H9 (cell line): ENCODE data around the gene RAP1GAP. TPM values are rescaled to one million over a fixed set of nuclear protein-coding genes. Genes with fewer than 3 reads are reported as not detected.

Source experiments
- DNase-seq: peaks from one replicate; pipeline ENCODE4 v3.0.0-alpha.2; 2017
- H2AFZ ChIP-seq: one replicate; pipeline ENCODE4 v1.6.1; 2013; ENCODE audit warnings: mild to moderate bottlenecking, low read length, control low read depth, moderate library complexity
- H2AK5ac ChIP-seq: 2 replicates; pipeline ENCODE4 v1.6.1; 2013; ENCODE audit warnings: low read length, control low read depth, mixed read lengths; ENCODE audit not compliant: insufficient read length
- H2BK120ac ChIP-seq: one replicate; pipeline ENCODE4 v1.6.1; 2013; ENCODE audit warnings: low read depth, mild to moderate bottlenecking, low read length, control low read depth, inconsistent platforms; ENCODE audit not compliant: poor library complexity, severe bottlenecking
- H2BK12ac ChIP-seq: 2 replicates; pipeline ENCODE4 v1.6.1; 2013; ENCODE audit warnings: low read length, control low read depth, mixed read lengths, low read depth; ENCODE audit not compliant: insufficient read length
- H2BK15ac ChIP-seq: 2 replicates; pipeline ENCODE4 v1.6.1; 2013; ENCODE audit warnings: low read depth, low read length, control low read depth
- H2BK20ac ChIP-seq: one replicate; pipeline ENCODE4 v1.6.1; 2013; ENCODE audit warnings: low read depth, mild to moderate bottlenecking, low read length, control low read depth, inconsistent platforms; ENCODE audit not compliant: poor library complexity, severe bottlenecking
- H2BK5ac ChIP-seq: 2 replicates; pipeline ENCODE4 v1.6.1; 2013; ENCODE audit warnings: low read length, control low read depth, mixed read lengths; ENCODE audit not compliant: insufficient read length
- H3K14ac ChIP-seq: 2 replicates; pipeline ENCODE4 v1.6.1; 2013; ENCODE audit warnings: low read length, control low read depth; ENCODE audit not compliant: insufficient read depth
- H3K18ac ChIP-seq: 2 replicates; pipeline ENCODE4 v1.6.1; 2013; ENCODE audit warnings: low read depth, mild to moderate bottlenecking, mixed read lengths, low read length, control low read depth; ENCODE audit not compliant: insufficient read length
- H3K23ac ChIP-seq: 2 replicates; pipeline ENCODE4 v1.6.1; 2013; ENCODE audit warnings: low read length, control low read depth, mixed read lengths, low read depth; ENCODE audit not compliant: insufficient read length
- H3K23me2 ChIP-seq: 2 replicates; pipeline ENCODE4 v1.6.1; 2013; ENCODE audit warnings: low read depth, mild to moderate bottlenecking, mixed read lengths, low read length, control low read depth; ENCODE audit not compliant: insufficient read length, poor library complexity, severe bottlenecking
- H3K27ac ChIP-seq: 2 replicates; pipeline ENCODE4 v1.5.1; 2013; ENCODE audit warnings: low read length, control low read depth, mixed read lengths, low read depth; ENCODE audit not compliant: insufficient read length
- H3K27me3 ChIP-seq: 2 replicates; pipeline ENCODE4 v1.6.1; 2013; ENCODE audit warnings: low read length, control low read depth, inconsistent platforms; ENCODE audit not compliant: insufficient read depth
- H3K4ac ChIP-seq: 2 replicates; pipeline ENCODE4 v1.6.1; 2013; ENCODE audit warnings: low read depth, mild to moderate bottlenecking, control low read depth, inconsistent platforms, low read length, moderate library complexity
- H3K4me1 ChIP-seq: 2 replicates; pipeline ENCODE4 v1.6.1; 2013; ENCODE audit warnings: low read length, control low read depth, inconsistent platforms; ENCODE audit not compliant: insufficient read depth
- H3K4me2 ChIP-seq: 2 replicates; pipeline ENCODE4 v1.6.1; 2013; ENCODE audit warnings: low read length, control low read depth, mixed read lengths; ENCODE audit not compliant: insufficient read length, insufficient read depth
- H3K56ac ChIP-seq: 2 replicates; pipeline ENCODE4 v1.6.1; 2013; ENCODE audit warnings: low read depth, mild to moderate bottlenecking, mixed read lengths, low read length, control low read depth; ENCODE audit not compliant: insufficient read length
- H3K79me1 ChIP-seq: 2 replicates; pipeline ENCODE4 v1.6.1; 2013; ENCODE audit warnings: low read depth, mild to moderate bottlenecking, moderate library complexity, low read length, control low read depth, inconsistent platforms; ENCODE audit not compliant: insufficient read depth, poor library complexity, severe bottlenecking
- H3K79me2 ChIP-seq: 2 replicates; pipeline ENCODE4 v1.6.1; 2013; ENCODE audit warnings: low read length, control low read depth, inconsistent platforms; ENCODE audit not compliant: insufficient read depth
- H3K9ac ChIP-seq: 2 replicates; pipeline ENCODE4 v1.6.1; 2013; ENCODE audit warnings: low read length, control low read depth, mixed read lengths; ENCODE audit not compliant: insufficient read length; ENCODE audit errors: extremely low read depth
- H3K9me3 ChIP-seq: one replicate; pipeline ENCODE4 v1.6.1; 2013; ENCODE audit warnings: low read depth, low read length, inconsistent platforms; ENCODE audit not compliant: control insufficient read depth
- H3T11ph ChIP-seq: one replicate; pipeline ENCODE4 v1.6.1; 2013; ENCODE audit warnings: mild to moderate bottlenecking, low read length, control low read depth, inconsistent platforms
- H4K20me1 ChIP-seq: one replicate; pipeline ENCODE4 v1.6.1; 2013; ENCODE audit not compliant: control insufficient read depth, insufficient read length, insufficient read depth
- H4K5ac ChIP-seq: 2 replicates; pipeline ENCODE4 v1.6.1; 2013; ENCODE audit warnings: low read depth, mild to moderate bottlenecking, mixed read lengths, low read length, control low read depth; ENCODE audit not compliant: insufficient read length
- H4K8ac ChIP-seq: replicated peaks from 2 replicates; pipeline ENCODE4 v1.6.1; 2013; ENCODE audit warnings: low read length, control low read depth, mixed read lengths, low read depth; ENCODE audit not compliant: insufficient read length
- H4K91ac ChIP-seq: 2 replicates; pipeline ENCODE4 v1.6.1; 2013; ENCODE audit warnings: low read depth, mild to moderate bottlenecking, moderate library complexity, mixed read lengths, low read length, control low read depth; ENCODE audit not compliant: insufficient read length
- H3K27ac Mint-ChIP-seq, 3 experiments: 2 replicates in 2 of 3; 3 replicates in 1 of 3; pipeline ENCODE4 v1.8.0; 2020 to 2021; ENCODE audit warnings: mixed read lengths in 3 of 3, mild to moderate bottlenecking in 1 of 3, moderate library complexity in 1 of 3
- H3K27me3 Mint-ChIP-seq: 2 replicates; pipeline ENCODE4 v1.8.0; 2021; ENCODE audit warnings: low read depth, mild to moderate bottlenecking, moderate library complexity, mixed read lengths
- H3K36me3 Mint-ChIP-seq, 3 experiments: 2 replicates in 2 of 3; 3 replicates in 1 of 3; pipeline ENCODE4 v1.8.0; 2020 to 2021; ENCODE audit warnings: low read depth in 3 of 3, mixed read lengths in 3 of 3; ENCODE audit not compliant: insufficient read depth in 1 of 3
- H3K4me1 Mint-ChIP-seq, 2 experiments: 2 replicates each; pipeline ENCODE4 v1.8.0; 2020; ENCODE audit warnings: mixed read lengths in 2 of 2
- H3K4me3 Mint-ChIP-seq, 2 experiments: 2 replicates in 1 of 2; 3 replicates in 1 of 2; pipeline ENCODE4 v1.8.0; 2020 to 2021; ENCODE audit warnings: mild to moderate bottlenecking in 2 of 2, mixed read lengths in 2 of 2, moderate library complexity in 1 of 2
- H3K9me3 Mint-ChIP-seq, 2 experiments: 2 replicates in 1 of 2; 3 replicates in 1 of 2; pipeline ENCODE4 v1.8.0; 2020; ENCODE audit warnings: mild to moderate bottlenecking in 2 of 2, mixed read lengths in 2 of 2, moderate library complexity in 1 of 2
- whole genome bisulfite sequencing: extraction: QIAGEN DNeasy Blood & Tissue Kit; methylation state at CpG from one replicate; pipeline ENCODE4 v1.1.7; 2013; ENCODE audit warnings: missing lambda C conversion rate, low lambda C conversion rate, mixed read lengths; ENCODE audit not compliant: insufficient read length; ENCODE audit errors: extremely low coverage; 5-methylcytosine and 5-hydroxymethylcytosine counted together
- total RNA-seq: library from RNA; stranded (reverse); gene quantifications from 2 replicates; pipeline ENCODE4 v1.2.1, GENCODE V29; 2021
- TF ChIP-seq, protein P1 (sequence below): fragments of 200-600 bp; sonication (generic); conservative IDR thresholded peaks from 3 replicates; pipeline ENCODE4 v1.8.0; 2021; ENCODE audit warnings: antibody characterized with exemption, mild to moderate bottlenecking

The RAP1GAP gene
- total RNA-seq, 1 experiment from 2014 or later: 7.9 TPM

GRCh38 chr1:21618059-21618458 is 51.1 kb downstream of the RAP1GAP start:
- Histone ChIP-seq H3K9ac (no peak overlapping the region), H3K14ac (no peak overlapping the region), H2BK5ac (no peak overlapping the region), H4K91ac (no peak overlapping the region), H3K9me3 (no peaks in the 10 kb centered on the region), H3K18ac (no peak overlapping the region), H4K8ac (no peak overlapping the region), H2BK15ac (no peak overlapping the region), H3K4me2 (no peak overlapping the region), H2BK20ac (no peak overlapping the region), H3K79me2 (no peaks in the 10 kb centered on the region), H2AK5ac (no peak overlapping the region), H4K5ac (no peak overlapping the region), H2BK12ac (no peak overlapping the region), H3K27me3 (peaks cover 3% of the 10 kb centered on the region; the same call in 1 of the 2 replicates), H3K23ac (no peak overlapping the region), H3T11ph (no peak overlapping the region), H2BK120ac (no peak overlapping the region), H3K23me2 (peaks cover 8% of the 10 kb centered on the region), H3K4ac (no peak overlapping the region), H2AFZ (no peak overlapping the region), H3K56ac (no peak overlapping the region), H3K79me1 (no peaks in the 10 kb centered on the region), H3K4me1 (peaks cover 5% of the 10 kb centered on the region; the same call in 1 of the 2 replicates), H4K20me1 (no peaks in the 10 kb centered on the region), H3K27ac (no peak overlapping the region)
- no peak for DNase-seq
- Mint-ChIP-seq H3K4me1 (peaks cover 16 to 32% of the 10 kb centered on the region in 2 experiments), H3K27me3 (peaks cover 10% of the 10 kb centered on the region), H3K4me3 (no peak overlapping the region; a peak in 1 of 5 replicates), H3K36me3 (no peaks in the 10 kb centered on the region; a peak in 1 of 7 replicates), H3K9me3 (no peaks in the 10 kb centered on the region), H3K27ac (no peak overlapping the region)
- no CpG with 5 or more reads among the region's 7 CpGs for WGBS
- TF ChIP-seq, protein P1, sequence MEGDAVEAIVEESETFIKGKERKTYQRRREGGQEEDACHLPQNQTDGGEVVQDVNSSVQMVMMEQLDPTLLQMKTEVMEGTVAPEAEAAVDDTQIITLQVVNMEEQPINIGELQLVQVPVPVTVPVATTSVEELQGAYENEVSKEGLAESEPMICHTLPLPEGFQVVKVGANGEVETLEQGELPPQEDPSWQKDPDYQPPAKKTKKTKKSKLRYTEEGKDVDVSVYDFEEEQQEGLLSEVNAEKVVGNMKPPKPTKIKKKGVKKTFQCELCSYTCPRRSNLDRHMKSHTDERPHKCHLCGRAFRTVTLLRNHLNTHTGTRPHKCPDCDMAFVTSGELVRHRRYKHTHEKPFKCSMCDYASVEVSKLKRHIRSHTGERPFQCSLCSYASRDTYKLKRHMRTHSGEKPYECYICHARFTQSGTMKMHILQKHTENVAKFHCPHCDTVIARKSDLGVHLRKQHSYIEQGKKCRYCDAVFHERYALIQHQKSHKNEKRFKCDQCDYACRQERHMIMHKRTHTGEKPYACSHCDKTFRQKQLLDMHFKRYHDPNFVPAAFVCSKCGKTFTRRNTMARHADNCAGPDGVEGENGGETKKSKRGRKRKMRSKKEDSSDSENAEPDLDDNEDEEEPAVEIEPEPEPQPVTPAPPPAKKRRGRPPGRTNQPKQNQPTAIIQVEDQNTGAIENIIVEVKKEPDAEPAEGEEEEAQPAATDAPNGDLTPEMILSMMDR: no peak
